ENCODE data around the gene GPS1.

- TF ChIP-seq CTCF (IDR thresholded peaks at IDR 0.05; ENCODE audit: low read depth, low read length) (no peak), EZH2phosphoT487 (IDR thresholded peaks at IDR 0.05; ENCODE audit: low read depth) (no peak)
Observed at GRCh38 chr17:82029391-82029790, 22.3 kb upstream of the GPS1 start.
